ENCODE measurements around the gene METTL24.
"Not testable (repeated sequence)": the region's sequence is repeated elsewhere in the genome, so short reads cannot be mapped to it uniquely, and the experiment has no call there.

- TF ChIP-seq, protein P1, sequence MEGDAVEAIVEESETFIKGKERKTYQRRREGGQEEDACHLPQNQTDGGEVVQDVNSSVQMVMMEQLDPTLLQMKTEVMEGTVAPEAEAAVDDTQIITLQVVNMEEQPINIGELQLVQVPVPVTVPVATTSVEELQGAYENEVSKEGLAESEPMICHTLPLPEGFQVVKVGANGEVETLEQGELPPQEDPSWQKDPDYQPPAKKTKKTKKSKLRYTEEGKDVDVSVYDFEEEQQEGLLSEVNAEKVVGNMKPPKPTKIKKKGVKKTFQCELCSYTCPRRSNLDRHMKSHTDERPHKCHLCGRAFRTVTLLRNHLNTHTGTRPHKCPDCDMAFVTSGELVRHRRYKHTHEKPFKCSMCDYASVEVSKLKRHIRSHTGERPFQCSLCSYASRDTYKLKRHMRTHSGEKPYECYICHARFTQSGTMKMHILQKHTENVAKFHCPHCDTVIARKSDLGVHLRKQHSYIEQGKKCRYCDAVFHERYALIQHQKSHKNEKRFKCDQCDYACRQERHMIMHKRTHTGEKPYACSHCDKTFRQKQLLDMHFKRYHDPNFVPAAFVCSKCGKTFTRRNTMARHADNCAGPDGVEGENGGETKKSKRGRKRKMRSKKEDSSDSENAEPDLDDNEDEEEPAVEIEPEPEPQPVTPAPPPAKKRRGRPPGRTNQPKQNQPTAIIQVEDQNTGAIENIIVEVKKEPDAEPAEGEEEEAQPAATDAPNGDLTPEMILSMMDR (conservative IDR thresholded peaks at IDR 0.05; ENCODE audit: low read length) = not testable (repeated sequence)
- TF ChIP-seq EZH2phosphoT487 (IDR thresholded peaks at IDR 0.05; ENCODE audit: borderline replicate concordance) = not testable (repeated sequence)
These were observed 48.7 kb downstream of the METTL24 start for GRCh38 chr6:110309432-110309831.
